Amygdala (tissue), 56 donors: Measurements from ENCODE around the gene ZNF462.
A peak's percentile ranks its signal among the peaks of the same experiment; 100 is the strongest.

Experiments
- DNase-seq, 56 donors: peaks; one replicate each; lab custom pipeline; 2025; lab: John Stamatoyannopoulos, UW

ZNF462 gene

GRCh38 chr9:106958955-106959657, 96.1 kb downstream of the ZNF462 start:
- DNase-seq, result no peak

- no peak for DNase-seq
Measured at GRCh38 chr9:106960258-106960657, 97.3 kb downstream of the ZNF462 start.

- DNase-seq, result no peak
Measured at GRCh38 chr9:106961623-106962022, 98.7 kb downstream of the ZNF462 start.

- DNase-seq, result no peak
Measured at GRCh38 chr9:106962122-106962521, 99.2 kb downstream of the ZNF462 start.

- no peak for DNase-seq
Measured at GRCh38 chr9:106962615-106963363, 99.8 kb downstream of the ZNF462 start.

- no peak for DNase-seq
Measured at GRCh38 chr9:106963684-106964083, 100.7 kb downstream of the ZNF462 start.

GRCh38 chr9:106964329-106964728, 101.4 kb downstream of the ZNF462 start:
- no peak for DNase-seq

GRCh38 chr9:106964822-106965525, 102.0 kb downstream of the ZNF462 start:
- DNase-seq, result no peak

GRCh38 chr9:106966481-106966880, 103.5 kb downstream of the ZNF462 start:
- DNase-seq, result no peak

- no peak for DNase-seq
Measured at GRCh38 chr9:106969696-106970095, 106.7 kb downstream of the ZNF462 start.

GRCh38 chr9:106970219-106970975, 107.4 kb downstream of the ZNF462 start:
- DNase-seq, result no peak

GRCh38 chr9:106970976-106971457, 108.1 kb downstream of the ZNF462 start:
- DNase-seq, result no peak

GRCh38 chr9:106972082-106972481, 109.1 kb downstream of the ZNF462 start:
- DNase-seq, result peak in 2 of 56 donors; percentile 4 to 7

GRCh38 chr9:106974341-106974740, 111.4 kb downstream of the ZNF462 start:
- no peak for DNase-seq

GRCh38 chr9:106976772-106977171, 113.8 kb downstream of the ZNF462 start:
- DNase-seq, result no peak

GRCh38 chr9:106980551-106981101, 117.7 kb downstream of the ZNF462 start:
- peak in 4 of 56 donors; percentile 4 to 30 (median 10) for DNase-seq

- no peak for DNase-seq
Measured at GRCh38 chr9:106981396-106982287, 118.7 kb downstream of the ZNF462 start.

GRCh38 chr9:106982636-106983035, 119.7 kb downstream of the ZNF462 start:
- no peak for DNase-seq

- DNase-seq, result no peak
Measured at GRCh38 chr9:106983346-106983745, 120.4 kb downstream of the ZNF462 start.
